ENCODE measurements around the gene NBR1. TPM values are rescaled to one million over a fixed set of nuclear protein-coding genes. Genes with fewer than 3 reads are reported as not detected.

Gene NBR1
- total and polyA plus RNA-seq, 2 of the 8 experiments (the other 6 are each of a cell fraction or from before 2014, with no cell fraction given), result 13.5 to 36.0 TPM

- Histone ChIP-seq H3K23me2 (ENCODE audit: low read depth, low read length) (peaks cover 13% of the 10 kb centered on the region), H3K18ac (ENCODE audit: extremely low read depth, low read length) (peak overlapping the region; percentile 89), H3K36me3 (ENCODE audit: control insufficient read depth in 2 of 4, insufficient read depth in 4 of 4, low read length in 3 of 4) (no peaks in the 10 kb centered on the region), H3K9me3 (ENCODE audit: insufficient read depth in 2 of 2, low read depth in 1 of 2, low read length in 1 of 2) (no peaks in the 10 kb centered on the region), H2AFZ (ENCODE audit: low read length) (peak overlapping the region; percentile 99), H3K4ac (replicated peaks; ENCODE audit: insufficient read length, low read depth, low read length) (no peak overlapping the region), H2BK15ac (ENCODE audit: low read length) (peak overlapping the region; percentile 40; the same call in 1 of the 2 replicates), H3K27ac (ENCODE audit: low read depth, low read length) (peak overlapping the region; percentile 94), H4K20me1 (replicated peaks in 1 of 2; ENCODE audit: control insufficient read depth in 1 of 2, insufficient read depth in 2 of 2, low read length in 2 of 2) (no peaks in the 10 kb centered on the region), H2AK5ac (ENCODE audit: low read depth, low read length) (no peak overlapping the region), H4K91ac (replicated peaks; ENCODE audit: insufficient read length, low read length) (peak overlapping the region; percentile 22), H4K8ac (ENCODE audit: extremely low read depth, insufficient read depth, low read length) (no peak overlapping the region), H2BK5ac (ENCODE audit: low read depth, low read length) (peak overlapping the region; percentile 67), H3K4me2 (ENCODE audit: insufficient read depth in 1 of 2, low read depth in 2 of 2, low read length in 2 of 2) (peak overlapping the region; percentile 90 to 92), H2BK20ac (ENCODE audit: low read length) (no peak overlapping the region), H3K56ac (replicated peaks; ENCODE audit: insufficient read length, low read depth, low read length) (peak overlapping the region; percentile 63), H2BK12ac (ENCODE audit: low read depth, low read length) (peak overlapping the region; percentile 63; the same call in 1 of the 2 replicates), H3K23ac (ENCODE audit: insufficient read length) (no peak overlapping the region), H3K4me1 (replicated peaks in 1 of 4; ENCODE audit: control insufficient read depth in 3 of 4, insufficient read depth in 4 of 4, low read length in 3 of 4) (peaks cover 0 to 6% (median 2%) of the 10 kb centered on the region in 4 experiments; a peak in 4 of 7 replicates), H4K5ac (ENCODE audit: insufficient read length, low read depth, low read length) (peak overlapping the region; percentile 80), H3K9ac (replicated peaks in 1 of 4; ENCODE audit: extremely low read depth in 1 of 4, low read depth in 3 of 4, low read length in 3 of 4) (peak overlapping the region; percentile 83 to 99 (median 84)), H3K14ac (ENCODE audit: insufficient read length) (no peak overlapping the region), H3K4me3 (ENCODE audit: extremely low read depth in 1 of 4, insufficient read depth in 2 of 4, low read depth in 3 of 4, low read length in 4 of 4) (peak overlapping the region; percentile 73 to 90 (median 82)), H2BK120ac (replicated peaks; ENCODE audit: low read depth, low read length) (no peak overlapping the region), H3K27me3 (replicated peaks in 1 of 4; ENCODE audit: control insufficient read depth in 3 of 4, extremely low read depth in 1 of 4, insufficient read depth in 3 of 4, low read length in 3 of 4) (no peaks in the 10 kb centered on the region), H3K79me1 (ENCODE audit: low read depth, low read length) (no peaks in the 10 kb centered on the region; the same call in 1 of the 2 replicates), H3K79me2 (ENCODE audit: control insufficient read depth in 1 of 2, insufficient read depth in 2 of 2, low read length in 2 of 2) (peaks cover 0 to 24% of the 10 kb centered on the region in 2 experiments; a peak in 2 of 4 replicates)
- FAIRE-seq, result peak; percentile 65
- ChIA-PET CTCF (ENCODE audit: partially characterized antibody) (interaction anchor here (1.2 to 2.3 kb wide), 5 partner anchors 9 to 145 kb away, joined by 3 to 6 read pairs (median 5); partner anchors contain the start of gene TMEM106A), POLR2A (ENCODE audit: partially characterized antibody) (interaction anchor here (0.6 to 2.1 kb wide), 10 partner anchors 8 to 172 kb away, joined by 3 to 18 read pairs (median 6); partner anchors contain the start of genes BRCA1, RPL27, TMEM106A and VAT1)
- WGBS, 2 experiments (ENCODE audit: extremely low coverage in 1 of 2, insufficient coverage in 1 of 2, insufficient read length in 1 of 2, insufficient replicate concordance in 2 of 2, low coverage in 1 of 2, low lambda C conversion rate in 2 of 2, missing lambda C conversion rate in 1 of 2), result 2% methylated on average over 27 of the region's 27 CpGs; no CpG with 5 or more reads in 1 of the 2 experiments
- peak; percentile 65 to 83 for DNase-seq (ENCODE audit: low read depth in 1 of 2, low spot score in 2 of 2)
- TF ChIP-seq BCL11A (IDR thresholded peaks at IDR 0.05; ENCODE audit: low read depth in 2 of 2, low read length in 2 of 2) (no peak), TAF1 (IDR thresholded peaks at IDR 0.05; ENCODE audit: low read depth, low read length) (peak; percentile 71; the same call in 1 of the 2 replicates), ZNF274 (IDR thresholded peaks at IDR 0.05; ENCODE audit: borderline replicate concordance, extremely low read depth, low read length) (no peak), SP2 (IDR thresholded peaks at IDR 0.05; ENCODE audit: low read length) (no peak), PHF8 (conservative IDR thresholded peaks at IDR 0.05; ENCODE audit: low read depth, low read length) (no peak), ASH2L (IDR thresholded peaks at IDR 0.05; ENCODE audit: low read length) (peak; percentile 2), CTCF (IDR thresholded peaks at IDR 0.05; ENCODE audit: control extremely low read depth in 1 of 3, insufficient read depth in 1 of 3, low read depth in 1 of 3, low read length in 3 of 3) (no peak), BACH1 (IDR thresholded peaks at IDR 0.05; ENCODE audit: low read length) (no peak), SUZ12 (IDR thresholded peaks at IDR 0.05; ENCODE audit: low read length) (no peak), SP1 (IDR thresholded peaks at IDR 0.05; ENCODE audit: low read depth, low read length) (peak; percentile 83)
Observed at GRCh38 chr17:43170140-43170765, 761 bp upstream of the NBR1 start.
